ENCODE data around the gene NOVA2. TPM values are rescaled to one million over a fixed set of nuclear protein-coding genes. Genes with fewer than 3 reads are reported as not detected.

The NOVA2 gene
- total RNA-seq, 4 donors from 2014 or later: 0.41 to 2.2 (median 1.00) TPM; not detected in 1

DNA sequence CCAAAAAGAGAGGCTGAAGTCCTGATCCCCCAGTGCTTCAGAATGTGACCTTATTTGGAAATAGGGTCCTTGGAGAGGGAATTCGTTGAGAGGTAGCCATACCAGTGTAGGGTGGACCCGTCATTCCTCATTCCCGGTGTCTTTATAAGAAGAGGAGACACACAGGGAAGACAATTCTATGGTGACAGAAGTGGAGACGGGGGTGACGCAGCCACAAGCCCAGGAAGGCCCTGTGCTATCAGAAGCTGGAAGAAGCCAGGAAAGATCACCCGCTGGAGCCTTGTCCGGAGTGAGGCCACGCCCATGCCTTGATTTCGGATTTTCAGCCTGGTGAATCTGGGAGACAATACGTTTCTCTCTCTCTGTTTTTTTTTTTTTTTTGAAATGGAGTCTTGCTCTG is 68.7 kb downstream of the NOVA2 start:
- in situ Hi-C loops (cut with MboI; ENCODE audit: low pct_ligation_motif_present in 1 of 4, low pct_unique_long_range_greater_than_20kb in 1 of 4, low sequenced_read_pairs in 3 of 4) (no loop called here), intact Hi-C loops (cut with DNase I; ENCODE audit: low total_unique reads) (no loop called here)
- peaks cover 13 to 28% (median 22%) of the 10 kb centered on the region in 4 donors for H3K4me1 ChIP-seq
- H3K27me3 ChIP-seq: no peaks in the 10 kb centered on the region
- no peak overlapping the region for H3K27ac ChIP-seq
- WGBS, 2 donors (ENCODE audit: low coverage in 1 of 2): 82 to 100% methylated on average over 3 to 10 of the region's 10 CpGs
- no peaks in the 10 kb centered on the region for H3K9me3 ChIP-seq
- no peak for TF ChIP-seq EP300 (IDR thresholded peaks at IDR 0.05; ENCODE audit: low read depth)
- TF ChIP-seq POLR2AphosphoS5 (IDR thresholded peaks at IDR 0.05): no peak
- no peak for TF ChIP-seq POLR2A (IDR thresholded peaks at IDR 0.05)
- no peak for TF ChIP-seq CTCF (IDR thresholded peaks at IDR 0.05)
- H3K36me3 ChIP-seq: no peaks in the 10 kb centered on the region
- H3K4me3 ChIP-seq: no peak overlapping the region
- DNase-seq: no peak

DNA sequence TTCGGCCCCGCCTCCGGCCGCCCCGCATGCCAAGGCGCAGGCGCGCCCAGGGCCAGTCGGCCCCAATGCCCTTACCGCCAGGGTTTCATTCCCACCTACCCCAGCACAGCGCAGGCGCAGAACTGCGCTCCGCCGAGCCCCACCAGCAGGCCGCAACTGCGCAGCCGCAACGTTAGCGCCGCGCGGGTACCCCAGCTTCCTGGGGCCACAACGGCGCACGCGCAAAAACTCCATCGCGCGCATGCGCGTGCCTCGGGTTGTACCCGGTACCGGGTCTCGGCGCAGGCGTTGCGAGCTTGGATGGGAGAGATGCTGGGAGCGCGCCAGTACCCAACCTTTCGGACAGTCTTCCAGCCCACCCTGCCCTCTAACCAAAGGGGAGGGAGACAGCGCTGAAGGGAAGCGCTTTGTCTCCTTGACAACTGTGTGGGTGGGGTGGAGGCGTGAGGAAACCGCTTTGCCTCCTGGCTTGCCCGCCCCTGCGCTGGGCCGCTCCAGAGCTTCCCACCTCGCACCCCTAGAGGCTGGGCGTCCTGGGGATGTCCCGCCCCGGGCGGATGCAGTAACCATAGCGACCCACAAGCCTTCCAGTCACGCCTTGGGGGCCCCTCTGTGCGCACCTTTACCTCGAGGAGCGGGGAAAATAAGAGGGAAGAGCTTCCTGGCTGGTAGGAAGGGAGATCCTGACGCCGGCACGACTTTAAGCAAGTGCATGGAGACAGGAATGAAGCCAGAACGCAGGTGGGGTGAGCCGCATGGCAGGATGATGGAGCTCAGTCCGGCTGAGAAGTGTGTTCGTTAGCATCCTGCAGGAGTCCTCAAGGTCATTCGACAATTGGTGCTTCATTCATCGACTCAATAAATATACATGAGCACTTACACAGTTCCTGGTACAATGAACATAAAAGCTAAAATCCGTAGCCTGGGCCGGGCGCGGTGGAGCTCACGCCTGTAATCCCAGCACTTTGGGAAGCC is 70.7 kb downstream of the NOVA2 start:
- Histone ChIP-seq H3K4me3 (peak overlapping the region; percentile 56 to 94 (median 79)), H3K36me3 (peaks cover 0 to 9% (median 0%) of the 10 kb centered on the region in 4 donors), H3K4me1 (peaks cover 13 to 29% (median 22%) of the 10 kb centered on the region in 4 donors), H3K27me3 (no peaks in the 10 kb centered on the region), H3K27ac (peak overlapping the region; percentile 75 to 92 (median 86)), H3K9me3 (no peaks in the 10 kb centered on the region)
- in situ Hi-C loops (cut with MboI; ENCODE audit: low pct_ligation_motif_present in 1 of 4, low pct_unique_long_range_greater_than_20kb in 1 of 4, low sequenced_read_pairs in 3 of 4) (no loop called here), intact Hi-C loops (cut with DNase I; ENCODE audit: low total_unique reads) (no loop called here)
- peak in 2 of 5 experiments; percentile 15 to 22 for TF ChIP-seq CTCF (IDR thresholded peaks at IDR 0.05)
- peak; percentile 54 for TF ChIP-seq POLR2A (IDR thresholded peaks at IDR 0.05)
- TF ChIP-seq POLR2AphosphoS5 (IDR thresholded peaks at IDR 0.05): peak; percentile 34 to 86 (median 40)
- TF ChIP-seq EP300 (IDR thresholded peaks at IDR 0.05; ENCODE audit: low read depth): no peak
- WGBS, 2 donors (ENCODE audit: low coverage in 1 of 2): 4% methylated on average over 57 of the region's 73 CpGs; no CpG with 5 or more reads in 1 of the 2 donors
- peak; percentile 99 for DNase-seq

- no peaks in the 10 kb centered on the region for H3K9me3 ChIP-seq
- peak within 1 kb of the TSS; percentile 75 to 92 (median 86) for H3K27ac ChIP-seq
- DNase-seq: no peak
- peaks cover 0 to 9% (median 0%) of the 10 kb centered on the region in 4 donors for H3K36me3 ChIP-seq
- H3K4me1 ChIP-seq: peaks cover 13 to 29% (median 22%) of the 10 kb centered on the region in 4 donors
- in situ Hi-C loops (cut with MboI; ENCODE audit: low pct_ligation_motif_present in 1 of 4, low pct_unique_long_range_greater_than_20kb in 1 of 4, low sequenced_read_pairs in 3 of 4) (no loop called here), intact Hi-C loops (cut with DNase I; ENCODE audit: low total_unique reads) (no loop called here)
- TF ChIP-seq POLR2A (IDR thresholded peaks at IDR 0.05) (peak; percentile 26), POLR2AphosphoS5 (IDR thresholded peaks at IDR 0.05) (no peak)
- H3K27me3 ChIP-seq: no peaks in the 10 kb centered on the region
- WGBS, 2 donors (ENCODE audit: low coverage in 1 of 2): 0 to 1% methylated on average over 1 to 45 of the region's 47 CpGs
- peak within 1 kb of the TSS; percentile 56 to 94 (median 79) for H3K4me3 ChIP-seq
These were observed 71.6 kb downstream of the NOVA2 start, which contains the start of gene MYPOP for GRCh38 chr19:45901912-45902650. Gene MYPOP, minus strand, starts transcription at chr19:45902613. Its CDS starts 840 bp downstream, at chr19:45901773.

- peak overlapping the region; percentile 75 to 92 (median 86) for H3K27ac ChIP-seq
- TF ChIP-seq EP300 (IDR thresholded peaks at IDR 0.05; ENCODE audit: low read depth) (no peak), POLR2A (IDR thresholded peaks at IDR 0.05) (no peak), POLR2AphosphoS5 (IDR thresholded peaks at IDR 0.05) (no peak), CTCF (IDR thresholded peaks at IDR 0.05) (no peak)
- H3K4me1 ChIP-seq: peaks cover 13 to 29% (median 22%) of the 10 kb centered on the region in 4 donors
- no peaks in the 10 kb centered on the region for H3K27me3 ChIP-seq
- in situ Hi-C loops (cut with MboI; ENCODE audit: low pct_ligation_motif_present in 1 of 4, low pct_unique_long_range_greater_than_20kb in 1 of 4, low sequenced_read_pairs in 3 of 4): no loop called here
- no peaks in the 10 kb centered on the region for H3K9me3 ChIP-seq
- peaks cover 0 to 9% (median 0%) of the 10 kb centered on the region in 4 donors for H3K36me3 ChIP-seq
- DNase-seq: peak; percentile 48
- WGBS, 2 donors (ENCODE audit: low coverage in 1 of 2): 19% methylated on average over 63 of the region's 69 CpGs; no CpG with 5 or more reads in 1 of the 2 donors
- peak overlapping the region; percentile 56 to 94 (median 79) for H3K4me3 ChIP-seq
- intact Hi-C loops (cut with DNase I; ENCODE audit: low total_unique reads): no loop called here
These were observed 72.2 kb downstream of the NOVA2 start for GRCh38 chr19:45901432-45901911.

Measured in transverse colon (tissue), 4 donors.